Astrocyte of the cerebellum (primary cell): ENCODE data around the gene HEYL.

Experiments used
- DNase-seq: peaks from one replicate; pipeline ENCODE4 v3.0.0-alpha.2; 2011; ENCODE audit warnings: low read depth
- H3K4me3 ChIP-seq: 2 replicates; pipeline ENCODE4 v1.5.1; 2011; ENCODE audit warnings: mild to moderate bottlenecking, low read depth, low read length, moderate library complexity
- CTCF ChIP-seq: IDR thresholded peaks from 2 replicates; pipeline ENCODE4 v1.5.1; 2012; ENCODE audit warnings: low read length, low read depth, moderate library complexity, mild to moderate bottlenecking; ENCODE audit errors: missing control alignments
- in situ Hi-C: cut with HindIII; loops from 2 replicates; pipeline ENCODE4 v1.10.0; 2017; ENCODE audit warnings: low sequenced_read_pairs

The HEYL gene

DNA sequence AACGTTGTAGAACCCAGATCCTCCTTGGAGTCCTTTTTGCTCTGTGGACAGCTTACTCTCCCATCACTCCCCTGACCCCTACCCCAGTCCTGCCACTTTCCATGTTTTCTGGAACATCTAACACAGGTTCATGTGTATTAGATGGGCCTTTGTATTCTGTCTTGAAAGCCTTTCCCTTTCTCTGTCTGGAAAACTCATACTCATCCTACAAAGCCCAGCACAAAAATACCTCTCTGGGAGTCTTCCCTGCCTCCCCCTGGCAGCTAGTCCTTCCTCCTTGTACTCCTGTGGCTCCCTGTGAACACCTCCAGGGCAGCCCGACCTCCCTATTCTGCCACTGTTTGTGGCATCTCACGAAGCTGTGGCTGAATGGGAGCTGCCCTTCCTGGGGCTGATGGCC, 7.8 kb upstream of the HEYL start:
- no peak for TF ChIP-seq CTCF
- in situ Hi-C loops = no loop called here
- no peak for DNase-seq
- no peak overlapping the region for H3K4me3 ChIP-seq

DNA sequence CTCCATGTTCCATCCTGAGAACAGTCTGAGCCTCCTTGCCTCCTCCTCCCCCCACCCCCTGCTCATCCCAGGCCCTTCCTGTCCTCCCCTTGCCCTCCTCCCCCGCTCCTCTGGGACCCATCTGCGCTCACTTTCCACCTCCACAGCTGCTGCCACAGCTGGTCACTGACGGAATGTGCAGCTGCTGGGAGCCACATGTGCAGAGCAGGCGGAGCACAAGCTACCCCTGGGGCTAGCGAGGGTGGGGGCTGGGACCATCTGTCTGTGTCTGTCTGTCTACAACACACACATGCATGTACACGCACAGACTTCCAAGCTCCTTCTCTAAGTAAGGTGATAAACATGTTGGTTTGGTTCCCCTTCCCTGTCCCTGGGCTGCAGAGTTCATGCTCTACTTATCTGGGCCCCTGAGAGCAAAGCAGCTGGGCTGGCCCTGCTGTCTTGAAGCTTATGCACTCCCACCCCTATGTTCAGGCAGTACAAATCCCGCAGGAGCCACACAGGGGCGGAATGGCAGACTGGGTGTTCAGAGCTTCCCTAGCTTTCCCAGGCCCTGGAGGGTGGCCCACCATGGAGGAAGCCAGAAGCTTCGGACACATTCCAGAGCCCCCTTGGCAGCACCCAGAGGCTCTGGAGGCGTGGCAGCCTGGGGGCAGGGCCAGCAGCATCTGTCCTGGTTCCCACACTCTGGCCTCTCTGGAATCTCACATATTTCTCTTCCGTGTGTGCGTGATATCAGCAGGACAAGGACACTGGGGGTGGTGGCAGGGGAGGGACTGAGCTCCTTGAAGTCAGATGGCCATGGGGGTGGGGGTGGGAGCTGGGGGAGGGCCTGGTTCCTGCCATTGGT, 7.0 kb upstream of the HEYL start:
- no peak for DNase-seq
- in situ Hi-C loops = no loop called here
- H3K4me3 ChIP-seq = no peak overlapping the region
- TF ChIP-seq CTCF = no peak

DNA sequence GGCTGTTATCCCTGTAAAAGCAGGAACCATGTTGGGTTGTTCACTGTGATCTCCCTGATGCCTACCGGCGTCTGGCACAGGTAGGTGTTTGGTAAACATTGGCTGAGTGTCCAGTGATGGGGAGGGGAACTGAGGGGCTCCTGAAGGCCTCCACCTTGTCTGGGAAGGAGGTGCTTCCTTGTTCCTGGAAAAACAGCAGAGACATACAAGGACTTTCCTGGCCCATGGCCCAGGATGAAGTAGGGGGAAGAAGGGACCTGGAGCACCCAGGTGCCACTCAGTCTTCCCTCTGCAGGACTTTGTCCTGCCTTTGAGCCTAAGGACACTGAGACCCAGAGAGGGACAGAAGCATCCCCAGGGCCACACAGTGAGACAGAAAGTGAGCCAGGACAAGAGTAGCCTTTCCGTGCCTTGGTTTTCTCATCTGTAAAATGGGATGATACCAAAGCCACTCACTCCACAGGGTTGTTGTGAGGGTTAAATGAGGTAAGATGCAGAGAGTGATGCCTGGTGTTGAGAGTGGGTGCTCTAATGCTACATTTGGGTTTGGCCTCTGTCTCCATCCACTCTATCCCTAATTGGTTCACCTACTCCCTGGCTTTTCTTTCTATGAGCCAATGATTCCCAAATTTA, 6.1 kb upstream of the HEYL start:
- in situ Hi-C loops = no loop called here
- no peak for TF ChIP-seq CTCF
- DNase-seq = no peak
- H3K4me3 ChIP-seq = no peak overlapping the region

- no peak for TF ChIP-seq CTCF
- in situ Hi-C loops = no loop called here
- DNase-seq = no peak
- no peak overlapping the region for H3K4me3 ChIP-seq
Observed at GRCh38 chr1:39643705-39644104, 4.3 kb upstream of the HEYL start.

DNA sequence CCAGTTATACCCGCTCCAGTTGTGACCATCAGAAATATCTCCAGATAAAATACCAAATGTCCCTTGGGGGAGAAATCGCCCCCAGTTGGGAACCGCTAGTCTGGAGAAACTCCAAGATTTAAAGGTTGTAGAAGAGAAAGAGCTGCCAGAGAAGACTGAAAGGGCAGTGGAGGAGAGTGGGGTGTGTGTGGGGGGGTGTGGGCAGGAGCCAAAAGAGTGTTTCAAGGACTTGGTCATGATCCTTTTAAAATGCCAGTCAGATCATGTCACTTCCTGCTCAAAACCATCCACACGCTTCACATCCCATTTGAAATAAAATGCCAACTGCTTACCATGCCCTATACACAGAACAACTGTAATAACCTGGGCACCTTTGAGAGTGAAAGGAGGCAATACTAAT, 3.4 kb upstream of the HEYL start:
- in situ Hi-C loops = no loop called here
- TF ChIP-seq CTCF = no peak
- DNase-seq = no peak
- no peak overlapping the region for H3K4me3 ChIP-seq

DNA sequence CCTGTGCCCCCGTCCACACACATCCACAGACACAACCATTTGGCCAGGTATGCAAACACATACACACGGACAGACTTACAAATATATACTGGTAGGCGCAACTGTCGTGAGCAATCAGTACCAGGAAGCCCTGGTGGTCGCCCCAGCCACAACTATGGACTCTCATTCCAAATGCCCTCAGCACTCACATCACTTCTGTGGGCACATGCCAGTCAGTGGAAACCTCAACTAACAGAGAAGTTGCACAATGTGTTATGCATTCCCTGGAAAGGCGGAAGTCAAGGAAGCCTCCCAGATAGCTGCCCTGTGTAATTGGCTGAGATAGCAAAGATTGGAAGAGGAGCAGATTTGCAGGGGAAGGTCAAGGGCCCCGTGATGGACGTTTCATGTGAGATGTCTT, 1.4 kb upstream of the HEYL start:
- in situ Hi-C loops = no loop called here
- no peak for DNase-seq
- no peak for TF ChIP-seq CTCF

More for the DNA sequence above, 1.4 kb upstream of the HEYL start:
- no peak overlapping the region for H3K4me3 ChIP-seq
